ENCODE results near the gene TMEM179.
"Not testable (repeated sequence)": the region's sequence is repeated elsewhere in the genome, so short reads cannot be mapped to it uniquely, and the experiment has no call there.

The TMEM179 gene

DNA sequence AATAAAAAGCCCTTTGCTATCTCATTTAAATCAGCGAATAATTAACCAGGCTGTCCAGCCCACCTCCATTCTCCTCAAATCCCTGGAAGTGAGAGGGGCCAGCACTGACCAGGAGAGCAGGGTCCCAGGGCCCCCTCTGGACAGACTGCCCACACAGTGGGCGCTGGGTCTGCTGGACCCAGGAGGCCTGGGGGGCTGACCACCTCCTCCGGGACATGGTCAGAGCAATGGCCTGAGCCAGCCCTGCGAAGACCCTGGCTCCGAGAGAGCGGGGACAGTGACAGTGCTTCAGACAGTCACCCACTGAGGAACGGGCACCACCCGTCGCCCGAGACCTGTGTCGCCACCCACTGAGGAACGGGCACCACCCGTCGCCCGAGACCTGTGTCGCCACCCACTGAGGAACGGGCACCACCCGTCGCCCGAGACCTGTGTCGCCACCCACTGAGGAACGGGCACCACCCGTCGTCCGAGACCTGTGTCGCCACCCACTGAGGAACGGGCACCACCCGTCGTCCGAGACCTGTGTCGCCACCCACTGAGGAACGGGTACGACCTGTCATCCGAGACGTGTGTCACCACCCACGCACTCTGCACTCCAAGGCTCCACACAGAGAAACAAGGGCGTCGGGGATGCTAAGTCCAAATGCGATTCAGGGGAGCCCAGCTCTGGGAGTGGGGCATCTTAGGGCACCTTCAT, 32.4 kb upstream of the TMEM179 start:
- not testable (repeated sequence) for FAIRE-seq

DNA sequence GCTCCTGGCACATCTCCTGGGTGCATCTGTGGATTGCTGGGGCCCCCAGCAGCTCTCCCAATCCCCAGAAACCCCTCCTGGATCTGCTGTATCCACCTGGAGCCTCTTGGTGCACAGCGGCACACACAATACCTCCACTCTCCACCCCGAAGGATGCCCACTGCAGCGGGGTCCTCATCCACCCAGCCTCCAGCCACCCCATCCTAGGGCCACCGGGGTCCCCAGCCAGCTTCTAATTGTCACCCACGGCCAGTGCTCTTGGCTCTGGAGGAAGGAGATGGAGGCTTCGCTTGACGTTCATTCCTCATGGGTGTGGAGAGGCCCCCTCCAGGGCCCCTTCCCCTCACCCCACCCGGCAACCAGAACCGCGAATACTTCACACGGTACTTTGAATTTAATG, 31.6 kb upstream of the TMEM179 start:
- no peak for FAIRE-seq

DNA sequence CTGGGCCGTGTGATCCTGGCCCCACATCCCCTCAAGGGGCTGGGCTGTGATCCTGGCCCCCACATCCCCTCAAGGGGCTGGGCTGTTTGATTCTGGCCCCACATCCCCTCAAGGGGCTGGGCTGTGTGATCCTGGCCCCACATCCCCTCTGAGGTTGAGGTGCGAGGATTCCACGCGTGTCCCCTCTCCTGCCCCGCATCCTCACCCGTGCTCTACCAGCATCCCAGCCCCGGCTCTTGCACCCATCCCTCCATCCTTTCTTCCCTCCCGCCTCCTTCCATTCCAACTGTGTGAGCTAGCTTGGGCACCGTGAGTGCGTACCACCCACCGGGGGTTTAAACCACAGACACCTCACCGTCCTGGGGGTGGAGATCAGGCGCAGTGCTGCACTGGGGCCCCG, 31.1 kb upstream of the TMEM179 start:
- no peak for FAIRE-seq

DNA sequence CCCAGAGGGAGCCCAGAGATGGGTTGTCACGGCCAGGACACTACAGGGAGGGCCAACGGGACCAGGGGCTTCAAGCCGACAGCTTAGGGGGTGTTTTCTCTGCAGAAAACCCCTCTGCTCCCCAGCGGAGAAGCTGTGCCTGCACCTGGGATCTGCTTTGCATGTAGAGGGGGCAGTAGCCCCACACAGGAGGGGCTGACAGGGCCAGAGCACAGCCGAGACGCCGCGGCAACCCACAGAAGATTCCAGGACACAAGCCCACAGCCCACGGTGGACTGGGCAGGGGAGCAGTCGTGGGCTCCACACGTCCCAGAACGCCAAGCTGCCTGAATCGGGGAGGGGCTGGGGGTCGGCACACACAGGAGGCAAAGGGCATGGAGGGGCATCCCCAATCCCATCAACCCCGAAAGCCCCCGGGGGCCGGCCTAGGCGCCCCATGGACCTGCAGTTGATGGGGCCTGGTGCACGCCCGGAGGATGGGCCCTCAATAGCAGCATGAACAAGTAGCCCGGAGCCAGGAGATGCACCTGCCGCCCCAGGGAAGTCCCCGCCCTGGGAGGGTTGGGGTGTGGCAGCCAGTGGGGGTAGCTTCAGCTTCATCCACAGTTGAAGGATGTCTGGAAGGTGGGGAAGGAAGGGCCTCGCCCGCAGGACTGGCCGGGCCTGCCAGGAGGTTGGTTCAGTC, 30.5 kb upstream of the TMEM179 start:
- FAIRE-seq: no peak

DNA sequence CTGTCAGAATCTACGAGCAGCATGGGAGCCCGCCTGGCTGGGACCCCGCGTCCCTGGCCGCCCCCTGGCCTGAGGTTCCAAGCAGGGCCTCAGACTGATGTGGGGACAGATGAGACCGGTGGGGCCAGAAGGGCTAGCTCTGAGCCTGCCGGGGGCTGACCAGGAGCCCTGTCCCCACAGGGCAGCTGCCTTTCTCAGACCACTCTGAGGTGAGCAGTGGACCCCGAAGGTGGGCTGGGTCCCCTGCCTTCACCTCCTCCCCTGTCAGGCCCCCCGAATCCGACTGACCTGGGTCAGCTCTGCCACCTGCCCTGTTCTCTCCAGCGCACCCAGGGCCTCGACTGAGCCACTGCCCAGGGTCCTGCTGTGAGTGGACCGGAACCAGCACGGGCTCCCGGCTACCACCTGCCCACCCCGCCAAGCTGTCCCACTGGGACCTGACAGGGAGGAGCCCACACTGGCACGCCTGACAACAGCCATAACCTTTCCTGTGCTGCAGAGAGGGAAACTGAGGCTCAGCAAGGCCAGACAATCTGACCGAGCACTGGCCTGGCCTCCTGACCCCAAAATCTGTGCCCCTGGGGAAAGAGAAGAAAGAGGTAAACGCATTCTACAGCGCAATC, 29.7 kb upstream of the TMEM179 start:
- FAIRE-seq: no peak

DNA sequence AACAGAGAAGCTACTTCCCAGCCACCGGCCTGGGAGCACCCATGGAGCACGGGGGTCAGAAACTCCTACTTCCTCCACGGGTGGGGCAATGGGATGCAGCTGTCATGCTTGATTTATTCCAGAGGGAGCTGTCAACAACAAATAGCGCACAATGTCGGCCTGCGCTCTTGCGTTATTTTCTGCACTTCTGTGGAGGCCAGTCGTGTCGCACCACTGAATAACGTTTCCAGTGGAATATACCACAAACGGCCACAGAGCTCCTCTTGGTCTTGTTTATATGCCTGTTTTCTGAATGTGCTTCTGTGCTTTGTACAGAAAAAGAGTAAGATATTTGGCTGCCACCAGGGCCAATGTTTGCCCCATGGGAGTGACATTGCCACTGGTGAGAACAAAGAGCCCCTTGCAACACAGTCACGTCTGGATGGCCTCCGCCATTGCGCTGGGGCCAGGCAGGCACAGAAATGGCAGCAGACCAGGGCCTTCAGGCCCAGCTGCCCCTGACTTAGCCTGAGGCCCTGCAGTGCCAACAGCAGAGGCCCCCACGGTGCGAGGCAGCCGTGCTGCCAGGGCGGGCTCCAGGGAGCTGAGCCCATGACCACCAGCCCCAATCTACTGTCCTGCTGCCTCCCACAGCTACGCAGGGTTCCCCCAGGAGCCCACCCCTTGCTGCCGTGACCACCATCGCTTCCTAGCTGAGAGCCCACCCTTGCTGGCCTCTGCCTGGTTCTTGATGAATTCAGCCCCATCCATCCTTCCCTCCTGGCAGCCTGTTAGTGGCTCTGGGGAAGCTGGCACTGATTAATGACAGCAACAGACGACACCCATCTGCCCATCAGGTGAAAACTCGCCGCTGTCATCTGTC, 28.9 kb upstream of the TMEM179 start:
- no peak for FAIRE-seq

DNA sequence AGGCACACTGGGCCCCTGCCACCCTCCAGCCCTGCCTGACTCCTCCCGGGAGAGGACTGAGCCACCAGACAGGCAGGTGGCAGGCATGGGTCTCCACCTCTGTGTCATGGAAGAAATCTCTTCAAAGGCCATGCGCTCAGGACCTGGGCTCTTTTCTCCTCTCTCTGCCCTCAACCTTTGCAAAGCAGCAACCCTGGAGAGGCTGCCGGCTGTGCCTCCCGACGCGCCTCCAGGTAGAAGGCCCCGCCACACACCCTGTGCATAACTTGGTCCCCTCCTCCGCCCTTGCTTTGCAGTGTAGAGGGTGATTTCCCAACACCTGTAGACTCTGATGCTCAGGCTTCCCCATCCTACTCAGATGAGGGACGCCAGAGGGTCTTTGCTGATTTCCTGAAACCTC, 28.2 kb upstream of the TMEM179 start:
- FAIRE-seq: no peak

DNA sequence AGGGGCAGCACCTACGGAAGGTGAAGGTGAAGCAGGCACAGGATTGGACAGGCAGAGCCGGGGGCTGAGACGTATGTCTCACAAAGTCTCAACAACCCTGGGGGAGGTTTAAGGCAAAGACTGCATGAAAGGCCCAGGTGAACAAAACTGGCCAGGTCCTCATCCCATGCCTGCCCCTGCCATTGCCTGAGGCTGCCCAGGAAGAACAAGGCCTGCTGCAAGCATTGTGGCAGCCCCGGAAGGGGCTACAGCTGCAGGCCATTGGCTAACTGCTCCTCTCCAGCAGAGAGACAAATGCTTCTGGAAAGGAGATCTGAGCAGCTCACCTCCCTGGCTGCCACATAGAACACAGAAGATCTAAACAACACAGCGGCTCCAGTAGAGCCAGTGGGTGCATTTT, 20.4 kb upstream of the TMEM179 start:
- no peak for FAIRE-seq

DNA sequence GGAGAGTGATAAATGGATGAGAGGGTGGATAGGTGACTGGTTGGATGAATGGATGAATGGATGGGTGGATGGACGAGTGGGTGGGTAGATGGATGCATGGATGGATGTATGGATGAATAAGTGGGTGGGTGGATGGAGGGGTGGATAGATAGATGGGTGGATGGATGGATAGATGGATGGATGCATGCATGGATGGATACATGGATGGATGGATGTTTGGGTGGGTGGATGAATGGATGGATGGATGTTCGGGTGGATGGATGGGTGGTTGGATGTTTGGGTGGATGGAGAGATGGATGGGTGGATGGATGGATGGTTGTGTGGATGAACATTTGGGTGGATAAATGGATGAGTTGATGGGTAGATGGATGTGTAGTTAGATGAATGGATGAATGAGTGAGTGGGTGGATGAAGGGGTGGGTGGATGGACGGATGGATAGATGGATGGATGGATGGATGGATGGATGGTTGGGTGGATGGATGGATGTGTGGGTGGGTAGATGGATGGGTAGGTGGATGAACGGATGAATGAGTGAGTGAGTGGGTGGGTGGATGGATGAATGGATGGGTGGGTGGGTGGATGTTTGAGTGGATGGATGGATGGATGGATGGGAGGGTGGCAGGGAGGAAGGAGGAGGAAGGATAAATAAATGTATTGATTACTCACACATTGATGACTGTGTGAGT, 9.7 kb upstream of the TMEM179 start:
- no peak for FAIRE-seq

DNA sequence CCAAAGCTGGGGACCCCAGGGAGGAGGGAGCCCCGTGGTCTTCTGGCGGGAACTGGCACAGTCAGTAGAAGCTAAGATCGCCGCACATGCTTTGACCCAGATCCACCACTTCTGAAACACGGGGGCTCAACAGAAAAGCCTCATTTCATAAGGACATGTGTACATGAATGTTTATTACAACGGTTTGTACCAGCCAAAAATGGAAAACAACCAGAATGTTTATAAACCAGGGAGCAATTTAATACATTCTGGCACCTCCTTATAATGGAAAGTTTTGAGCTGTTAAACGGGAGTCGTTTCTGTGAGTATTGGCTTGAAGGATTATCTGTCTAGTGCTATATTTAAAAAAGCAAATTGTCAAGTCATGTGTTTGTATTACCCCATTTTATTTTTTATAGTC, 7.3 kb upstream of the TMEM179 start:
- FAIRE-seq: no peak

DNA sequence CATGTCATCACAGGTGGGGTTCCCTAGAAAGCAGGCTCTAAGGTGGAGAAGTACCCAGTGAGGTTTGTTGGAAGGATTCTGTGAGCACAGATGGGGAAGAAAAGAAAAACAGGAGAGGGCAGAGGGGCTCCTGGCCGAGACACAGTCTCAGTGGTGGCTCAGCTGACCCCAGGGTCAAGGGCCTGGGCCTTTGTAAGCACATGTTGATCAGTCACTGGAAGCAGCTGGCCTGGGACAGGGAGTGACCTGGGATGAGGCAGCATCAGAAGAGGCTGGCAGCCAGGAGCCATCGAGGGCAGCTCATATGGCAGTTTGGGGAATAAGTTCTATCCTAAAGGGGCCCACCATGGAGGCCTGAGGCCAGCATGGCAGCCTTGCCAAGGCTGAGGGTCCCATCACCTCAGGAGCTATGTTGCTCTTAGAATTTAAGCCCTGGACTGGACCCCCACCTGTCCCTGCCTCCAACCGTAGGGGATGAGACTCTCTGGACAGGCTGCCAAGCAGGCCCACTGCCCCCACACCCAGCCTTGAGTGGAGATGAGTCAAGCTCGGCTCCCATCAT, 6.3 kb upstream of the TMEM179 start:
- no peak for FAIRE-seq

DNA sequence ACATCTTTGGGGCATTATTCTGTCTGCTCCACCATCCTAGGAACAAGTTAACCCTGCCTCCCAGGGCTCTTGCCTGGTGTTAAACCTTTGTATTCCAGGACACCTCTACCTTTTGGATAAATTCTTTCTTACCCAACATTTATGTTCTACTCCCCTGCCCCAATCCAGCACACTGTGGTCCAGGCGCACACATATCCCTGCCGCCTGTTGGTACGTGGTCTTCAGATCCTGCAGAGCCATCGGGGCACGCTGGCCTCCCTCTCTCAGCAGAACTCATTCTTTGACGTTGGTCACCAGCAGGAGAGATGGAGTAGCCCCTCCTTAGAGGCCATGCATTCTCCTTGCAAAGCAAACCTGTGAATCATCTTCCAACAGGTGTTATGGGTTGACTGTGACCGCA, 5.1 kb upstream of the TMEM179 start:
- FAIRE-seq: no peak

DNA sequence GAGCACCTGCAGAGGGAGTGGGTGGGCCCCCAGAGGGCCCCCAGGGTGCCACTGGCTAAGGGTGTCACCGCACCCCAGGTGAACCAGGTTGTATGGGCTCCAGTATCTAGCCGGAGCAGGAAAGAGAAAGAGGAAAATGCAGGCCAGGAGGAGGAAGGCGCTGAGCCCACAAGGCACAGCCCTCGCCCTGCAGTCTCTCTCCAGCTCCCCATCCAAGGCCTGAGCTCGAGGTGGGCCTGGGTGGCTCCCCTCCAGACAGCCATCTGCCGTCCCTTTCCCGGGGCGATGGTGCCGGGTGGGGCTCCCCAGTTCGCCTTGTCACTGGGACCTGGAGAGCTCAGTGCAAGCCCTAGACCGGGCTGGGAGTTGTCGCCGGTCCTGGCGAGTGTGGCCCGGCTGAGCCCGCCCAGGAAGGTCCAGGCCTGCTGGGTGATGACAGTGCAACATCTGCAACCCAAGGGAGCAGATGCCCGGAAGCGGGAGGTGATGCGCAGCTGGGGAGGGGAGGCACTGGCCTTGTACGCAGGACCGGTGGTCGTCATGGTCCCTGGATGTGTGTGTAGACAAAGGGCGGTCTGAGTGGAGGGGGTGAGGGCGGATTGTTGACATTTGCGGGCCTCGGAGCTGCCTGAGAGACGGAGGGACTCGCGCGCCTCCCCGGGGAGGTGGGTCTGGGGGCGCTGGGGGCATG, 716 bp downstream of the TMEM179 start:
- no peak for FAIRE-seq

DNA sequence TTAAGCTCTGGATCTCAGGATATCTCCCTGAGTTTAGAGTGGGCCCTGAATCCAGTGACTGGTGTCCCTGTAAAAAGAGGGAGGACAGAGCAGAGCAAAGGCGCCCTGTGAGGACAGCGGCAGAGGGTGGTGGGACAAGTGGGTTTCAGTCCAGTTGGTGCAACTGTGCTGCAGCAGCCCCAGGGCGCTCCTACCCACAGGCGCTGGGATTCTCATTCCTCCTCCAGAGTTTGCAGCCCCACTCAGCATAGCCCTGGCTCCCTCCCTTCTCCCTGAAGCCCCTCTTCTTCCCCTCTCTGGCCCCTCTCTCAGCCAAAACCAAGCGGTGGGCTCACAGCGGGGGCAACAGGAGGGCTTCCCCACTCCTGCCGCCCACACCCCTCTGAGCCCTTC, 1.6 kb downstream of the TMEM179 start:
- no peak for FAIRE-seq

DNA sequence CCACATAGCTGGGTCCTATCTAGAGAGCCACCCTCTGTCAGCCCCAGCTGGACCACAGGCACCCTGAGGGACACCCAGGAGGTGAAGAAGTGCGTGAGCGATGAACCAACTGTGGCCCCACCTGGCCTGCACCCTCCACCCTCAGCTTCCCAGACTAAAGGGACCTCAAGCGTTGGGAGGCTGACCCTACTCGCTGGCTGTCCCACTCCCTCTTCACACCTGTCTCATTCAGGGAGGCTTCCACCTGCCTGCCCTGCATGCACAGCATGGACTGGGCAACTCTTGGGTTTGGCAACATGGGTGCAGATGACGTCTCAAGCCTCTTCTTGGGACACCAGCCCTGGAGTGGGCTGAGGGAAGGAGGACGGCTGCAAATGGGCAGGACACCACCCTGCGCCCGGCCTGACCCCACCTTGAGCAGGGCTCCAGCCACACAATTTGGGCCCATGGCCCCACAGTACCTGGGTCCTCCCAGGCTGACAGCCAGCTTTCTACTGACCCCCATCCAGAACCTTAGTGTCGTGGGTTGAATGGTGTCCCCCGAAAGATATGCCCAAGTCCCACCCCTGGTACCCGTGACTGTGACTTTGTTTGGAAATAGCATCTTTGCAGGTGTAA, 2.1 kb downstream of the TMEM179 start:
- no peak for FAIRE-seq

DNA sequence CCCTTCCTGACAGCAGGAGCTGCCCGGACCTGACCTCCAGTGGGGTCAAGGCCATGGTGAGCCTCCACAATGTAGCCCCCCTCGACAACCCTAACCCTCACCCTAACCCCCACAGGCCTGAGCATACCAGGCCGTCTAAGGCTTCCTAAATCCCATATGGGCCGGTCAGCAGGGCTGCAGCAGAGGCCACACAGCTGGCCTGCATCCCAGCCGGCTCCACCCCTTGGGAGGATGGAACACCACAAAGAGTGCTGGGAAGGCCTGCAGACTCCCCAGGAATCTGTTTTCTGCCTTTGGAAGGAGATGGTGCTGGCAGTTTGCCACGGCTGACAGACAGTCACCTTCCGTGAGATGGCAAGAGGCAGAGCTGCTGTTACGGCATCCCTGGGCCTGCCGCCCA, 2.8 kb downstream of the TMEM179 start:
- FAIRE-seq: no peak

DNA sequence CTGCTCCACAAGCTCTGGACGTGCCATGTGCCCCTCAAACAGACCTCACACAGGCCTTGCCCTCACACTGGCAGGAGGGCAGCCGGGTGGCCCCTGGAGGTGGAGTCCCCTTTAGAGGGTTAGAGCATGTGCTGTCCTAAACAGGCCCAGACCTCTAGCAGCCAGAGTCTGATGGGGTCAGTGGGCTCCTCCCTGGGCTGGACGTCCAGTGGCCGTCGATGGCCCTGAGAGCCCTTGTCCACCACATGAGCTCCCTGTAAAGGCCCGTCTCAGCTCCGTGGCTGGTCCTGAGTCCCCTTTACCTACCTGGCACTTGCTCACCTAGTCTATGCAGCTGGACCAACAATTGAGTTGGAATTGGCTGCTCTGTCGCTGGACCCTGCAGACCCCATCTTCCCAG, 3.8 kb downstream of the TMEM179 start:
- no peak for FAIRE-seq

DNA sequence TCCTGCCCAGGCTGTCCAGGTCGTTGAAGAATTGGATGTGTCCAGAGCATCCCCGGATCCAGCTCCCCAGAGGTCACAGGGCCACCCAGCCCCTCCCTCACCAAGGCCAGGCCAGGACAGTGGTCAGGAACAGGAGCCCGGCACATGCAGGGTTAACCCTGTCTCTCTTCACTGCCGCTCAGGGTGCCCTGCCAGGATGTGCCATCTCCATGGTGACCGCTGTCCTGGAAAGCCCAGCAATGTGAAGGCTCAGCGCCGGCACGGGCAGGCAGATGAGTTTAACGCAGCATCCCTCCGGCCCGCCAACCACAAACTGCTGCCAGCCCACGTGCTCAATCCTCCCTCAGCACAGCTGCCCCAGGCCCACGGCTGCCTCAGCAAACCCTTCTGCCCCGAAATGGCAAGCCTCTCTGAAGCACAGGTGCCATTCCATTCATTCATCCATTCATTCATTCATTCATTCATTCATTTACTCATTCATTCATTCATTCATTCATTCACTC, 4.4 kb downstream of the TMEM179 start:
- FAIRE-seq: no peak

DNA sequence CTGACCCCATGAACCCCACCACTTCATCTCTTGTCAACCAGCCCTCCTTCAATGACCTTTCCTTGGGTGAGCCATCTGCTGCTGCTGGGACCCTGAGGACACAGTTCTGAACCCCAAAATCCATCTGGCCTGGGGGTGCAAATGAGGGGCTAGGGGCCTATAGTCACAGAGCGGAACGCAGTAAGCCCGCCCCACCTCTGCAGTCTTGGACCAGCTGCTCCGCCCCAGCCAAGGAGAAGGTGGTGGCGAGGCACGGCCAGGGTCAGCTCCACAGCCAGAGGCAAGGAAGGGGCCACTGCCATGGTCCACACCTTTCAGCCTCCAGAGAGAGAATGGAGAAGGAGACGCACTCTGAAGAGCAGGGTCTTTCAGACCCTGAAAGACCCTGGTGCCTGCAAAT, 5.1 kb downstream of the TMEM179 start:
- FAIRE-seq: no peak

DNA sequence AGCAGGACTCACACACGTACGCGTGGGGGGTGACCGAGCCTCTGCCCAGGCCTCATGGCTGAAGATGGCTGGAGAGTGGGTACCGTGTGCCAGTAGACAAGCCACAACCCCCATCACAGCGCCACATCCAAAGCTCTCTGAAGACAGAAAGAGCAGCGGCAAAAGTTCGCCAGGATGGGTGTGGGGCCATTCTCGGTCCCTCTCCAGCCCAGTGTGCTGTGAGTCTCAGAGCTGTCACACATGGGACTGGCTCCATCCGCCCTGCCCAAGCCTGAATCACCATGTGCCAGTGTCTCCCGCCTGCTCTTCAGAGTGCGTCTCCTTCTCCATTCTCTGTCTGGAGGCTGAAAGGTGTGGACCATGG, 5.7 kb downstream of the TMEM179 start:
- no peak for FAIRE-seq
